ENCODE data around the gene SCN11A. TPM values are rescaled to one million over a fixed set of nuclear protein-coding genes. Genes with fewer than 3 reads are reported as not detected.

Gene SCN11A
- total RNA-seq = not detected

DNA sequence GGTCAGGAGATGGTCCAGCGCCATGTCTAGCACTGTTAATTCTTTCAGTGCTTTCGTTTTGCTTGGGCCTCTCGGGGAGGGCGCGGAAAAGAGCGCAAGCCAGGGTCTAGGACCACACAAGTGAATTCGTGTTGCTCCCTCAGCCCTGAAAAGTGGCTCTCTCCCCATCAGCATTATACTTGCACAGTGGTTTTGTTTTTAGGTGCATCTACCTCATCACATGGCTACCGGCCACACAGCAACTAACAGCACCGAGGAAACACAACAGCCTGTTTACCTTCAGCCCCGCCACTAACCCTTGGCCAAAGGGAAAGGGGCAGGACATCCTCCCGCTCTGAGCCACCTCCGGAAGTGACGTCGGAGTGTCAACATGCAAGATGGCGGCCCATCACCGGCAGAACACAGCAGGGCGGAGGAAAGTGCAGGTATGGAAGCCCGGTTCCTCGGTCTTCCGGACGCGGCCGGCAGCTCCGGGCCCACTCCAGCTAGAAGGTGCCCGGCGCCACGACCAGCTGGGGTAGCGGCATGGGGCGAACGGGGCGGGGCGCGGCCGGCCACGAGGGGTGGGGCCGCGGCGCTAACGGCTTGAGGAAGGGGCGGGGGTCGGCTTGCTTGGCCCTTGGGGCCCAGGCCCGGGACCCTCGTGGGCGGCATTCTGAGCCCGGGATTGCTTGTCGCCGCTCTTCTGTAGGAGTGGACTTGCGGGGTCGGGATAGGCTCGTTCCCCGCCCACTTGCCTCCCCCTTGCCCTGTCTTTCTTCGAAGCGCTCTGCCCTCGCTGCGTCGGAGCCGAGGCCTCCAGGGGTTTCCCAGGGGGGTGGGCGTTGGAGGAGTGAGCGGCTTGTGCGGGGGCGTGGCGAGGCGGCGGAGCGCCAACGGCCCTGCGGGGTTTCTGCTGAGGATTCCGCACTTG lies at the start of gene SCN11A, which contains the start of gene WDR48:
Gene SCN11A (minus strand): TSS at position 296 of the 913 bp plus-strand sequence. CDS start 101,582 bp downstream, outside the sequence.
Gene WDR48 (plus strand): TSS at position 368 of the 913 bp plus-strand sequence. CDS start 10 bp downstream, at position 378.
- H3K4me3 Mint-ChIP-seq = peak within 1 kb of the TSS; percentile 87
- no peaks in the 10 kb centered on the region for H3K36me3 Mint-ChIP-seq (ENCODE audit: low read depth)
- no peaks in the 10 kb centered on the region for H3K9me3 Mint-ChIP-seq
- POLR2A ChIA-PET = interaction anchor here (1.0 kb wide), 2 partner anchors 10 to 18 kb away, joined by 3 read pairs; no protein-coding TSS in a partner anchor
- H3K4me1 Mint-ChIP-seq (ENCODE audit: low read depth) = peaks cover 51% of the 10 kb centered on the region
- CTCF ChIA-PET = no interaction called here
- no peaks in the 10 kb centered on the region for H3K27me3 Mint-ChIP-seq
- peak within 1 kb of the TSS; percentile 99 for H3K27ac Mint-ChIP-seq
- intact Hi-C loops (cut with micrococcal nuclease) = no loop called here
- ATAC-seq (peak; percentile 97), DNase-seq (peak; percentile 97)
- TF ChIP-seq, protein P1, sequence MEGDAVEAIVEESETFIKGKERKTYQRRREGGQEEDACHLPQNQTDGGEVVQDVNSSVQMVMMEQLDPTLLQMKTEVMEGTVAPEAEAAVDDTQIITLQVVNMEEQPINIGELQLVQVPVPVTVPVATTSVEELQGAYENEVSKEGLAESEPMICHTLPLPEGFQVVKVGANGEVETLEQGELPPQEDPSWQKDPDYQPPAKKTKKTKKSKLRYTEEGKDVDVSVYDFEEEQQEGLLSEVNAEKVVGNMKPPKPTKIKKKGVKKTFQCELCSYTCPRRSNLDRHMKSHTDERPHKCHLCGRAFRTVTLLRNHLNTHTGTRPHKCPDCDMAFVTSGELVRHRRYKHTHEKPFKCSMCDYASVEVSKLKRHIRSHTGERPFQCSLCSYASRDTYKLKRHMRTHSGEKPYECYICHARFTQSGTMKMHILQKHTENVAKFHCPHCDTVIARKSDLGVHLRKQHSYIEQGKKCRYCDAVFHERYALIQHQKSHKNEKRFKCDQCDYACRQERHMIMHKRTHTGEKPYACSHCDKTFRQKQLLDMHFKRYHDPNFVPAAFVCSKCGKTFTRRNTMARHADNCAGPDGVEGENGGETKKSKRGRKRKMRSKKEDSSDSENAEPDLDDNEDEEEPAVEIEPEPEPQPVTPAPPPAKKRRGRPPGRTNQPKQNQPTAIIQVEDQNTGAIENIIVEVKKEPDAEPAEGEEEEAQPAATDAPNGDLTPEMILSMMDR (IDR thresholded peaks at IDR 0.05) = no peak

DNA sequence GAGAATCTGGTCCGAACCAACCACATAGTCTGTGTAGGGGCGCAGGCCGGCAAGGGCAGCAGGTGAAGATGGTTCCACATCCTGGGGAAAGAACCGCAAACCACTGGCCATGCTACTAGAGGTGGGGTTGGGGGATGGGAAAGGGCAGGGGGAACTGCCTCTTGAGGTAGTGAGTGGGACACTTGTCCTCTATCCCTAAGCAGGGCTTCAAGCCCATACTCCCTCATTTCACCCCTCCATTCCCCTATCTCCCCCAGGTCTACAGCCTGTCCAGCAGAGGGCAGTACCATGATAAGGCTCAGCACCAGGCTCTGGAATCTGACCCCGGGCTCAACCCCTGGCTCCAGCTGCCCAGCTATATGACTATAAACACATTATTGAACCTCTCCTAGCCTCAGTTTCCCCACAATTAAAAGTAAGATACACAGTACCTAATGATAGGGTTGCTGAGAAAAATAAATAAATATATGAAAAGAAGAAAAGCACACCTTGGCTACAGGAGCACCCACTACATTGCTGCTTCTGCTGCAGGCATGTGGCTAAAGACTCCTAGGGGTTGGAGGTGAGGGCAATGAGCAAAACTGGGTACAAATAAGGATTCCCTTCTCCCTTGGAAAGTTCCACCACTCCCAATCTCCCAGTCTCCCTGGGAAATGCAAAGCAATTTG lies 49.4 kb upstream of the SCN11A start:
- ATAC-seq (peak; percentile 80), DNase-seq (peak; percentile 62)
- intact Hi-C loops (cut with micrococcal nuclease) = no loop called here
- ChIA-PET CTCF (interaction anchor here (0.5 to 2.7 kb wide), 9 partner anchors 15 to 191 kb away, joined by 3 to 16 read pairs (median 4); no protein-coding TSS in a partner anchor), POLR2A (no interaction called here)
- H3K4me1 Mint-ChIP-seq (ENCODE audit: low read depth) = peaks cover 19% of the 10 kb centered on the region
- no peak overlapping the region for H3K4me3 Mint-ChIP-seq
- no peak overlapping the region for H3K27ac Mint-ChIP-seq
- TF ChIP-seq, protein P1 (IDR thresholded peaks at IDR 0.05) = peak; percentile 85
- no peaks in the 10 kb centered on the region for H3K27me3 Mint-ChIP-seq
- no peaks in the 10 kb centered on the region for H3K9me3 Mint-ChIP-seq
- H3K36me3 Mint-ChIP-seq (ENCODE audit: low read depth) = peaks cover 5% of the 10 kb centered on the region

GRCh38 chr3:39100500-39100886 lies 48.7 kb upstream of the SCN11A start:
- Mint-ChIP-seq H3K27me3 (no peaks in the 10 kb centered on the region), H3K4me3 (no peak overlapping the region), H3K27ac (no peak overlapping the region), H3K36me3 (ENCODE audit: low read depth) (peaks cover 5% of the 10 kb centered on the region), H3K4me1 (ENCODE audit: low read depth) (peaks cover 12% of the 10 kb centered on the region), H3K9me3 (no peaks in the 10 kb centered on the region)
- ChIA-PET POLR2A (no interaction called here), CTCF (interaction anchor here (1.0 to 2.7 kb wide), 5 partner anchors 16 to 191 kb away, joined by 3 to 16 read pairs (median 4); no protein-coding TSS in a partner anchor)
- intact Hi-C loops (cut with micrococcal nuclease) = no loop called here
- no peak for ATAC-seq
- DNase-seq = no peak
- TF ChIP-seq, protein P1 (IDR thresholded peaks at IDR 0.05) = no peak

- H3K27ac Mint-ChIP-seq = peak overlapping the region; percentile 20
- ATAC-seq (no peak), DNase-seq (no peak)
- TF ChIP-seq, protein P1 (IDR thresholded peaks at IDR 0.05) = no peak
- H3K36me3 Mint-ChIP-seq (ENCODE audit: low read depth) = peaks cover 9% of the 10 kb centered on the region
- H3K4me1 Mint-ChIP-seq (ENCODE audit: low read depth) = peaks cover 7% of the 10 kb centered on the region
- no peaks in the 10 kb centered on the region for H3K27me3 Mint-ChIP-seq
- intact Hi-C loops (cut with micrococcal nuclease) = no loop called here
- ChIA-PET CTCF (interaction anchor here (1.1 to 2.7 kb wide), 3 partner anchors 89 to 192 kb away, joined by 3 to 16 read pairs (median 5); no protein-coding TSS in a partner anchor), POLR2A (interaction anchor here (0.6 kb wide), 1 partner anchor 1934 kb away, joined by 3 read pairs; no protein-coding TSS in a partner anchor)
- no peak overlapping the region for H3K4me3 Mint-ChIP-seq
- H3K9me3 Mint-ChIP-seq = no peaks in the 10 kb centered on the region
These were observed 48.2 kb upstream of the SCN11A start for GRCh38 chr3:39099738-39100499.

Measured in activated CD8-positive, alpha-beta T cell treated with anti-CD3 and anti-CD28 coated beads for 36 hours (primary cell).